WERI-Rb-1 (cell line): Measurements from ENCODE around the gene SLCO2A1.

Experiments
- DNase-seq: peaks from one replicate; pipeline ENCODE4 v3.0.0-alpha.2; 2020
- H3K27ac ChIP-seq: fragments of 250-450 bp; sonication (Bioruptor Pico); 2 replicates; pipeline ENCODE4 v1.5.1; 2020; ENCODE audit warnings: mild to moderate bottlenecking, moderate library complexity
- H3K27me3 ChIP-seq: fragments of 250-450 bp; sonication (Bioruptor Pico); 2 replicates; pipeline ENCODE4 v1.5.1; 2021; ENCODE audit warnings: mild to moderate bottlenecking, low read depth, moderate library complexity; ENCODE audit not compliant: insufficient read depth, severe bottlenecking
- H3K36me3 ChIP-seq: fragments of 250-450 bp; sonication (Bioruptor Pico); 2 replicates; pipeline ENCODE4 v1.5.1; 2020; ENCODE audit warnings: mild to moderate bottlenecking, moderate library complexity
- H3K4me3 ChIP-seq: 2 replicates; pipeline ENCODE4 v1.5.1; 2011; ENCODE audit warnings: low read depth, mild to moderate bottlenecking, control low read depth, low read length
- H3K9me3 ChIP-seq: fragments of 250-450 bp; sonication (Bioruptor Pico); 2 replicates; pipeline ENCODE4 v1.5.1; 2021; ENCODE audit warnings: mild to moderate bottlenecking, moderate library complexity; ENCODE audit not compliant: severe bottlenecking
- CTCF ChIP-seq: IDR thresholded peaks from 2 replicates; pipeline ENCODE4 v1.5.1; 2011; ENCODE audit warnings: low read depth, mild to moderate bottlenecking, control low read depth, inconsistent platforms, low read length

Gene SLCO2A1

DNA sequence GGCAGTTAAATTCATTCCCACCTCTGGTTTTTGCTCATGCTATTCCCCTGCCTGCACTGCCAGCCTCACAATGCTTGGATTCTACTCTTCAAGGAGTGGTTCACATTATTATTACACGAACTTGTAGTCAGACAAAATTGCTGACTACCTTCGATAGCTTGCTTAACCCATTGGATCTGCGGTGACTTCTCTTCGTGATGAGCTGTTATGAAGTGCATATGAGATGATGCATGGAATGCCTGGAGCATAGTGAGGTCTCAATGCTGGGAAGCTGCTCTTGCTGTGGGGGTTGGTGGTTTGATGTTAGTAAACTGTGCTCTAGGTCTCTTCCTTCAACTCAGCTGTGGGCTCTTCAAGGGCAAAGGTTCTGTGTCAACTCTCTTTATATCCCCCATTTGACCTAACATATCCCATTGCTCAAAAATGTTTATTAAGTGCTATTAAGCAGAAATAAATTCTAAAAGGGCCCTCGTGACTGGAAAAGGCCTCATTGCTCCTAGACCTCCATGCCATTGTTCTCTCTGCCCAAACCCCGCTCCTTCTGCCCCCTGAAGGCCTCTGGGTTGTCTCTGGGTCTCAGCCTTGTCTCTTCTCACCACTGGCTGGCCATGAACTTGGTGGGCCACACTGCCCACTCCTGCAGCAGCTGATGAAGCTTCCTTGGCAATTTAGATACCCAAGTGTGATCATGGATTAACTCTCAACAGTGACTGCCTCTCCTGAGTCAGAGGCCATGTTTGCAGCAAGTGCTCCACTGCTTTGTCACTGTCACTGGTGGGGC, 4.5 kb upstream of the SLCO2A1 start:
- no peak for DNase-seq
- Histone ChIP-seq H3K27ac (no peak overlapping the region), H3K9me3 (no peaks in the 10 kb centered on the region), H3K27me3 (peaks cover 3% of the 10 kb centered on the region), H3K36me3 (no peaks in the 10 kb centered on the region), H3K4me3 (no peak overlapping the region)
- TF ChIP-seq CTCF: no peak

GRCh38 chr3:134033315-134033996, 3.7 kb upstream of the SLCO2A1 start:
- no peak for TF ChIP-seq CTCF
- H3K27me3 ChIP-seq: peaks cover 9% of the 10 kb centered on the region
- H3K27ac ChIP-seq: no peak overlapping the region
- DNase-seq: no peak
- no peaks in the 10 kb centered on the region for H3K9me3 ChIP-seq
- no peaks in the 10 kb centered on the region for H3K36me3 ChIP-seq
- no peak overlapping the region for H3K4me3 ChIP-seq

DNA sequence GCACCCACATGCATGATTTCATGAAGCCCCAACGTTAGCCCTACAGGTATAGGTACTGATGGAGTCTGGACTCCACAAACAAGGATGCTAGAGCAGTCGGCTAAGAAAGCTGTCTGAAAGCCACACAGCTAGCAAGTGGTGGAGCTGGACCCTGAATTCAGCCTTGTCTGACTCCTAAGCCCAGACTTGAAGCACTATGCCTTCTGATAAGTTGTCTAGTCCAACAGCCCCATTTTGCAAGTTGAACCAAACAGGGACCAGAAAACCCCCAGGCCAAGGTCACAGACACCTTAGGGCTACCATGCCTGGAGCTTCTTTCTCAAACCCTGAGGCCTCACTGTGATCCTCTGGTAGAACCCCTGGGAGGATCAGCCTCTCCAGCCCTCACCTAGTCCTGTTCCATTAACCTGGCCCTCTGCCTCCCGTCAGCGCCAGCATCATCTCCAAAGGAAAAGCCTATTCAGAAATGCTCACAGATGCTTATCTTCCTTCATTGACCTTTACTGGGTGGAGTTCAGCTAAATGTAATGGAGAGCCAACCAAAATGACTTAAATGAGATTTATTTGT, 1.7 kb upstream of the SLCO2A1 start:
- Histone ChIP-seq H3K27ac (no peak overlapping the region), H3K27me3 (peaks cover 9% of the 10 kb centered on the region), H3K9me3 (no peaks in the 10 kb centered on the region), H3K4me3 (no peak overlapping the region), H3K36me3 (no peaks in the 10 kb centered on the region)
- DNase-seq: no peak
- TF ChIP-seq CTCF: no peak

DNA sequence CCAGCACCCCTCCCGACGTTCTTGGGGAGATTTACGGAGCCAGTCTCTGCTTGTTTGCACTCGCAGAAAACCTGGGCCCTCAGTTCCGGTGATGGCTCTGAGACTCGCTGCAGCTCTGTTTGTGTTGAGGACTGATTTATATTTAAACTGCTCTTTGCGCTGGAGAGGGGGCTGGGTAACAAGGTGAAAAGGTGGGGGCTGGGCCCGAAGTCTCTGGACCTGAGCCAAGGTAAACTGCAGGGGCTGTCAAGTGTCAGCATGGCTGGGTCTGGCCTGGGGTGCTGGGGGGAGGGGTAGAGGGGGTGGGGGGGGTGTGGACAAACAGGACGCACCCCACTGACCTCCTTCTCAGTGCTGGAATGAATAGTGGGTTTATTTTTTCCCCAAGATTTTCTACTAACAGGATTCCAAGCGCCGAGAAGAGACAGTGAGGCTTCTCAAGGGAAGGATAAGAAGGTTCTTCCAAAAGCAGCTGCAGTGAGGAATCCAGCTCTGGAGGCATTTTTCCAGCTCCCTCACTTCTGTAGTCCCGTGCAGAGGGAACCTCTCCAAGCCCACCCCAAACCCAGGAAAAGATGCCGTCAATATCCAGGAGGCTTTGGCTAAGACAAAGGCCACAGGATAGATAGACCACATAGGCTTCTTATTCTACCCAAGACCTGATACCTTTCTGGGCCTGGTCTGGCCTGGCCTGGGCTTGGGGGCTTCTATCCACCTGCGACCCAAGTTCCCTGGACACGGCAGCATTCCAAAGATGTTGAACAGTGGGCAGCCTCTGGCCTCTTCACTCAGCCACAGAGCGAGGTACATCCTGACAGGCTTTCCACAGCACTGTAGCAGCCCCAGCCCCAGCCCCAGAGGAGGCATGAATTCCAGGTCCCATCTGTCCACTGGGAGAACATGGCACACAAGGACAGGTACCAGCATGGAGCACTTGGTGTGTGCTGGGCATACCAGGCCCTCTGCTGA, 938 bp upstream of the SLCO2A1 start:
- no peaks in the 10 kb centered on the region for H3K36me3 ChIP-seq
- H3K27me3 ChIP-seq: peaks cover 9% of the 10 kb centered on the region
- no peak overlapping the region for H3K27ac ChIP-seq
- DNase-seq: no peak
- peak overlapping the region; percentile 57 for H3K4me3 ChIP-seq
- no peaks in the 10 kb centered on the region for H3K9me3 ChIP-seq
- no peak for TF ChIP-seq CTCF

- no peaks in the 10 kb centered on the region for H3K9me3 ChIP-seq
- no peak for TF ChIP-seq CTCF
- H3K36me3 ChIP-seq: no peaks in the 10 kb centered on the region
- H3K27me3 ChIP-seq: peaks cover 9% of the 10 kb centered on the region
- no peak for DNase-seq
- no peak overlapping the region for H3K27ac ChIP-seq
- peak overlapping the region; percentile 57 for H3K4me3 ChIP-seq
Observed at GRCh38 chr3:134029256-134029733, 430 bp downstream of the SLCO2A1 start.
